ENCODE measurements around the gene RNF213.
"Not testable (repeated sequence)": the region's sequence is repeated elsewhere in the genome, so short reads cannot be mapped to it uniquely, and the experiment has no call there.

RNF213 gene

GRCh38 chr17:80316927-80317705, 56.5 kb downstream of the RNF213 start:
- in situ Hi-C loops (cut with MboI; ENCODE audit: low sequenced_read_pairs) = no loop called here

GRCh38 chr17:80317706-80317980, 57.0 kb downstream of the RNF213 start:
- in situ Hi-C loops (cut with MboI; ENCODE audit: low sequenced_read_pairs) = no loop called here

- in situ Hi-C loops (cut with MboI; ENCODE audit: low sequenced_read_pairs) = no loop called here
Measured at GRCh38 chr17:80318166-80318565, 57.5 kb downstream of the RNF213 start.

- in situ Hi-C loops (cut with MboI; ENCODE audit: low sequenced_read_pairs) = no loop called here
Measured at GRCh38 chr17:80319262-80319998, 58.8 kb downstream of the RNF213 start.

GRCh38 chr17:80319999-80320344, 59.3 kb downstream of the RNF213 start:
- in situ Hi-C loops (cut with MboI; ENCODE audit: low sequenced_read_pairs) = no loop called here

- in situ Hi-C loops (cut with MboI; ENCODE audit: low sequenced_read_pairs) = no loop called here
Measured at GRCh38 chr17:80320496-80320895, 59.8 kb downstream of the RNF213 start.

- in situ Hi-C loops (cut with MboI; ENCODE audit: low sequenced_read_pairs) = no loop called here
Measured at GRCh38 chr17:80322864-80323263, 62.2 kb downstream of the RNF213 start.

GRCh38 chr17:80323982-80324381, 63.3 kb downstream of the RNF213 start:
- in situ Hi-C loops (cut with MboI; ENCODE audit: low sequenced_read_pairs) = no loop called here

GRCh38 chr17:80327518-80327917, 66.9 kb downstream of the RNF213 start:
- in situ Hi-C loops (cut with MboI; ENCODE audit: low sequenced_read_pairs) = no loop called here

- in situ Hi-C loops (cut with MboI; ENCODE audit: low sequenced_read_pairs) = no loop called here
Measured at GRCh38 chr17:80328634-80329380, 68.2 kb downstream of the RNF213 start.

- in situ Hi-C loops (cut with MboI; ENCODE audit: low sequenced_read_pairs) = not testable (repeated sequence)
Measured at GRCh38 chr17:80329421-80329820, 68.8 kb downstream of the RNF213 start.

- in situ Hi-C loops (cut with MboI; ENCODE audit: low sequenced_read_pairs) = no loop called here
Measured at GRCh38 chr17:80330276-80330675, 69.6 kb downstream of the RNF213 start.

GRCh38 chr17:80330938-80331337, 70.3 kb downstream of the RNF213 start:
- in situ Hi-C loops (cut with MboI; ENCODE audit: low sequenced_read_pairs) = not testable (repeated sequence)

- in situ Hi-C loops (cut with MboI; ENCODE audit: low sequenced_read_pairs) = no loop called here
Measured at GRCh38 chr17:80331820-80332219, 71.2 kb downstream of the RNF213 start.

- in situ Hi-C loops (cut with MboI; ENCODE audit: low sequenced_read_pairs) = no loop called here
Measured at GRCh38 chr17:80337195-80337895, 76.7 kb downstream of the RNF213 start.

- in situ Hi-C loops (cut with MboI; ENCODE audit: low sequenced_read_pairs) = no loop called here
Measured at GRCh38 chr17:80339118-80339517, 78.5 kb downstream of the RNF213 start.

- in situ Hi-C loops (cut with MboI; ENCODE audit: low sequenced_read_pairs) = no loop called here
Measured at GRCh38 chr17:80339731-80340456, 79.2 kb downstream of the RNF213 start.

- in situ Hi-C loops (cut with MboI; ENCODE audit: low sequenced_read_pairs) = no loop called here
Measured at GRCh38 chr17:80345321-80345720, 84.7 kb downstream of the RNF213 start.

- in situ Hi-C loops (cut with MboI; ENCODE audit: low sequenced_read_pairs) = no loop called here
Measured at GRCh38 chr17:80345841-80346497, 85.3 kb downstream of the RNF213 start.

All from hTERT RPE-1 (cell line).